Activated CD8-positive, alpha-beta T cell treated with anti-CD3 and anti-CD28 coated beads, Interleukin-2, amount 10 ng/mL, durations not matched to agents 7 days and 5 days (primary cell): ENCODE results near the gene OR13C4. TPM values are rescaled to one million over a fixed set of nuclear protein-coding genes. Genes with fewer than 3 reads are reported as not detected.
"Not testable (repeated sequence)": the region's sequence is repeated elsewhere in the genome, so short reads cannot be mapped to it uniquely, and the experiment has no call there.

Experiments
- ATAC-seq: fragments of 150-1000 bp; cut with Tn5 transposase; one replicate; pipeline ENCODE4 v1.10.0; 2021; ENCODE audit warnings: moderate library complexity
- CTCF ChIA-PET: fragments of 350-600 bp; sonication (Branson Sonifier 250); formaldehyde crosslinking; loops from one replicate; lab custom pipeline; 2021; ENCODE audit warnings: antibody characterized with exemption; lab: Charles Lee
- POLR2A ChIA-PET: fragments of 350-600 bp; sonication (Branson Sonifier 250); formaldehyde crosslinking; loops from one replicate; lab custom pipeline; 2021; ENCODE audit warnings: antibody characterized with exemption; lab: Charles Lee
- DNase-seq: peaks from one replicate; pipeline ENCODE4 v3.0.0-alpha.2; 2020
- H3K27ac Mint-ChIP-seq: one replicate; pipeline ENCODE4 v1.8.0; 2021; ENCODE audit warnings: mild to moderate bottlenecking, mixed read lengths
- H3K27me3 Mint-ChIP-seq: one replicate; pipeline ENCODE4 v1.8.0; 2021; ENCODE audit warnings: low read depth, mixed read lengths
- H3K36me3 Mint-ChIP-seq: one replicate; pipeline ENCODE4 v1.8.0; 2021; ENCODE audit warnings: low read depth, mixed read lengths
- H3K4me1 Mint-ChIP-seq: one replicate; pipeline ENCODE4 v1.8.0; 2021; ENCODE audit warnings: low read depth, mixed read lengths
- H3K4me3 Mint-ChIP-seq: one replicate; pipeline ENCODE4 v1.8.0; 2021; ENCODE audit warnings: mild to moderate bottlenecking, mixed read lengths
- H3K9me3 Mint-ChIP-seq: one replicate; pipeline ENCODE4 v1.8.0; 2022; ENCODE audit warnings: mixed read lengths; ENCODE audit not compliant: insufficient read depth
- total RNA-seq, 2 experiments: library from RNA; stranded (reverse); gene quantifications; one replicate each; pipeline ENCODE4 v1.2.3, GENCODE V29; 2021

The OR13C4 gene
- total RNA-seq = not detected

GRCh38 chr9:104527109-104527508 lies at the start of gene OR13C4:
OR13C4 (minus strand) TSS chr9:104527209; CDS start chr9:104527209, 0 bp downstream.
- POLR2A ChIA-PET = no interaction called here
- no peak within 1 kb of the TSS for H3K4me3 Mint-ChIP-seq
- H3K4me1 Mint-ChIP-seq = no peaks in the 10 kb centered on the region
- ATAC-seq (no peak), DNase-seq (no peak)
- no peaks in the 10 kb centered on the region for H3K36me3 Mint-ChIP-seq
- no peaks in the 10 kb centered on the region for H3K9me3 Mint-ChIP-seq
- H3K27ac Mint-ChIP-seq = no peak within 1 kb of the TSS
- no peaks in the 10 kb centered on the region for H3K27me3 Mint-ChIP-seq
- CTCF ChIA-PET = no interaction called here

- no peak overlapping the region for H3K4me3 Mint-ChIP-seq
- H3K27ac Mint-ChIP-seq = no peak overlapping the region
- ChIA-PET CTCF (no interaction called here), POLR2A (no interaction called here)
- DNase-seq (no peak), ATAC-seq (no peak)
- H3K36me3 Mint-ChIP-seq = no peaks in the 10 kb centered on the region
- H3K9me3 Mint-ChIP-seq = peaks cover 3% of the 10 kb centered on the region
- no peaks in the 10 kb centered on the region for H3K27me3 Mint-ChIP-seq
- no peaks in the 10 kb centered on the region for H3K4me1 Mint-ChIP-seq
Observed at GRCh38 chr9:104575456-104575855, 48.4 kb upstream of the OR13C4 start.

- ChIA-PET POLR2A (no interaction called here), CTCF (no interaction called here)
- Mint-ChIP-seq H3K27me3 (no peaks in the 10 kb centered on the region), H3K36me3 (no peaks in the 10 kb centered on the region), H3K27ac (no peak overlapping the region), H3K9me3 (peaks cover 3% of the 10 kb centered on the region), H3K4me3 (no peak overlapping the region), H3K4me1 (no peaks in the 10 kb centered on the region)
- DNase-seq (no peak), ATAC-seq (no peak)
Observed at GRCh38 chr9:104572612-104573011, 45.6 kb upstream of the OR13C4 start.

- Mint-ChIP-seq H3K27me3 (no peaks in the 10 kb centered on the region), H3K36me3 (no peaks in the 10 kb centered on the region), H3K27ac (no peak within 1 kb of the TSS), H3K4me1 (no peaks in the 10 kb centered on the region), H3K4me3 (no peak within 1 kb of the TSS), H3K9me3 (peaks cover 3% of the 10 kb centered on the region)
- POLR2A ChIA-PET = no interaction called here
- CTCF ChIA-PET = no interaction called here
- ATAC-seq = no peak
- no peak for DNase-seq
Observed at GRCh38 chr9:104568868-104569267, 41.9 kb upstream of the OR13C4 start, which contains the start of gene OR13C8. OR13C8 (plus strand) TSS chr9:104569168; CDS start chr9:104569168, 0 bp downstream.

GRCh38 chr9:104564358-104564757 lies 37.3 kb upstream of the OR13C4 start:
- H3K27me3 Mint-ChIP-seq = no peaks in the 10 kb centered on the region
- H3K4me1 Mint-ChIP-seq = no peaks in the 10 kb centered on the region
- no peak overlapping the region for H3K27ac Mint-ChIP-seq
- POLR2A ChIA-PET = no interaction called here
- no peaks in the 10 kb centered on the region for H3K9me3 Mint-ChIP-seq
- CTCF ChIA-PET = no interaction called here
- no peak overlapping the region for H3K4me3 Mint-ChIP-seq
- no peaks in the 10 kb centered on the region for H3K36me3 Mint-ChIP-seq
- ATAC-seq = no peak
- no peak for DNase-seq

GRCh38 chr9:104556830-104557634 lies 30.0 kb upstream of the OR13C4 start:
- Mint-ChIP-seq H3K9me3 (peaks cover 10% of the 10 kb centered on the region), H3K4me3 (no peak overlapping the region), H3K4me1 (no peaks in the 10 kb centered on the region), H3K27ac (no peak overlapping the region), H3K36me3 (no peaks in the 10 kb centered on the region), H3K27me3 (no peaks in the 10 kb centered on the region)
- no peak for ATAC-seq
- no peak for DNase-seq
- POLR2A ChIA-PET = no interaction called here
- CTCF ChIA-PET = no interaction called here

- Mint-ChIP-seq H3K36me3 (no peaks in the 10 kb centered on the region), H3K27ac (no peak overlapping the region), H3K4me3 (no peak overlapping the region), H3K4me1 (no peaks in the 10 kb centered on the region), H3K9me3 (peaks cover 10% of the 10 kb centered on the region), H3K27me3 (no peaks in the 10 kb centered on the region)
- ChIA-PET CTCF (no interaction called here), POLR2A (no interaction called here)
- ATAC-seq = no peak
- DNase-seq = no peak
Observed at GRCh38 chr9:104555521-104555920, 28.5 kb upstream of the OR13C4 start.

- no peak for DNase-seq
- ChIA-PET CTCF (no interaction called here), POLR2A (no interaction called here)
- H3K9me3 Mint-ChIP-seq = peaks cover 6% of the 10 kb centered on the region
- no peak for ATAC-seq
- no peaks in the 10 kb centered on the region for H3K27me3 Mint-ChIP-seq
- H3K36me3 Mint-ChIP-seq = no peaks in the 10 kb centered on the region
- no peaks in the 10 kb centered on the region for H3K4me1 Mint-ChIP-seq
- H3K27ac Mint-ChIP-seq = no peak overlapping the region
- H3K4me3 Mint-ChIP-seq = no peak overlapping the region
Observed at GRCh38 chr9:104553261-104553660, 26.3 kb upstream of the OR13C4 start.

GRCh38 chr9:104544644-104545043 lies 17.6 kb upstream of the OR13C4 start:
- H3K27me3 Mint-ChIP-seq = no peaks in the 10 kb centered on the region
- H3K27ac Mint-ChIP-seq = no peak overlapping the region
- CTCF ChIA-PET = no interaction called here
- POLR2A ChIA-PET = no interaction called here
- no peaks in the 10 kb centered on the region for H3K36me3 Mint-ChIP-seq
- no peaks in the 10 kb centered on the region for H3K4me1 Mint-ChIP-seq
- no peaks in the 10 kb centered on the region for H3K9me3 Mint-ChIP-seq
- DNase-seq = no peak
- H3K4me3 Mint-ChIP-seq = no peak overlapping the region
- no peak for ATAC-seq

GRCh38 chr9:104539275-104539674 lies 12.3 kb upstream of the OR13C4 start:
- Mint-ChIP-seq H3K36me3 (no peaks in the 10 kb centered on the region), H3K27ac (no peak overlapping the region), H3K4me3 (no peak overlapping the region), H3K4me1 (no peaks in the 10 kb centered on the region), H3K27me3 (no peaks in the 10 kb centered on the region), H3K9me3 (no peaks in the 10 kb centered on the region)
- ChIA-PET POLR2A (no interaction called here), CTCF (no interaction called here)
- DNase-seq (no peak), ATAC-seq (no peak)

GRCh38 chr9:104536756-104537155 lies 9.7 kb upstream of the OR13C4 start, which contains the start of gene OR13C3:
OR13C3 (minus strand) TSS chr9:104536856; CDS start chr9:104536723, 133 bp downstream.
- ChIA-PET POLR2A (no interaction called here), CTCF (no interaction called here)
- DNase-seq (no peak), ATAC-seq (no peak)
- Mint-ChIP-seq H3K9me3 (no peaks in the 10 kb centered on the region), H3K4me3 (no peak within 1 kb of the TSS), H3K27me3 (no peaks in the 10 kb centered on the region), H3K36me3 (no peaks in the 10 kb centered on the region), H3K4me1 (no peaks in the 10 kb centered on the region), H3K27ac (no peak within 1 kb of the TSS)

- CTCF ChIA-PET, H3K27ac Mint-ChIP-seq, H3K4me1 Mint-ChIP-seq, H3K27me3 Mint-ChIP-seq, DNase-seq, H3K36me3 Mint-ChIP-seq, H3K4me3 Mint-ChIP-seq, H3K9me3 Mint-ChIP-seq, POLR2A ChIA-PET, ATAC-seq: not testable (repeated sequence)
Observed at GRCh38 chr9:104520241-104520640, 6.8 kb downstream of the OR13C4 start.
